ENCODE results near the gene MGAT2. TPM values are rescaled to one million over a fixed set of nuclear protein-coding genes. Genes with fewer than 3 reads are reported as not detected.

Gene MGAT2
- total RNA-seq: 10 to 100 TPM in 2 of 4 donors, 1 to 10 TPM in 2; 7.2 to 11.5 (median 9.6) TPM

DNA sequence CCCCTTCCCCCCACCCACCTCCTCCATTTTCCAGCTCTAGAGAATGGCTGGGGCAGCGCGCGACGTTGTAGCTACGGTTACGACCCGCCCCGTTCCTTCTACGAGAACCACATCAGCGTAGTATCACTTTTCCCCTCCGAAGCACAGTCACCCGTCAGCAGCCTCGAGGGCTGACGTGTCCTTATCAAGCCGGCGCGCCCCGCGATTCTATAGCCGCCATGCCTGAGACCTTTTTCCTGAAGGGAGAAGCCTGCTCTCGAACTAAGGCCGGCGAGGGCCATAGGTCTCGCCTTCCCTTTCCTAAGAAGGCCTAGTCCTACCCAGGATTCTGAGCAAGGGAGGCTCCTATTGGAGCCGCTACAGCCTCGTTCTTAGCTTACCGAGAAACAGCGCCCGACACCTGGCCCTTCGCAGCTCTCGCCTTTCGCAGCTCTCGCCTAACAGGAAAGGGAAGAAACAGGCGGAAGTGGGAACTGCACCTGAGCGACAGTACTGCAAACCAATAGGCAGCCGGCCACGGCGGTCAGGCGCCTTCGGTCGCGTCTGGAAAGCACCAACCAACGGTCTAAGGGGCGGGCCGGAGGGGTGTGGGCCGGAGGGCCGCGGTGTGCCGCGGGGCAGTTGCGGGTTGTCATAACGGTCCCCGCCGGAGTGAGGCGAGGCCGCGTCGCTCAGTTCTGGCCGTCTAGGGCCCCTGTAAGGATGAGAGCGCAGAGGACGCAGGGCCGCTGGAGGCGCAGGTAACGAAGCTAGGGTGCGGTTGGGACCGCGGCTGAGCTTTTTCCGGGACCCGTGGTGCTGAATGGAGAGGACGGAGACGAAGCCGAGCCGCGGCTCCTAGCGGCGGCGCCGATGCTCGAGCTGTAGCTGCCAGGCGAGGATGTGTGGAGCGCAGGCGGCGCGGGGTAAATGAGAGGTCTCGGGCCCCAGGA lies at the start of gene MGAT2, which contains the start of gene RPL36AL:
MGAT2 (plus strand) TSS at position 618 of the 932 bp plus-strand sequence. CDS start 470 bp downstream, outside the sequence.
RPL36AL (minus strand) TSS at position 445 of the 932 bp plus-strand sequence. CDS start 1,522 bp downstream, outside the sequence.
- in situ Hi-C loops (cut with MboI; ENCODE audit: low sequenced_read_pairs in 4 of 4) (no loop called here), intact Hi-C loops (cut with DNase I; ENCODE audit: low total_unique reads) (loop anchor here (1.0 kb wide), 3 partner anchors 14 to 34 kb away; partner anchors contain the start of genes LRR1 and RPS29)
- Histone ChIP-seq H3K36me3 (peaks cover 0 to 16% of the 10 kb centered on the region in 2 donors), H3K4me3 (peak within 1 kb of the TSS; percentile 78 to 98 (median 93)), H3K27me3 (no peaks in the 10 kb centered on the region), H3K27ac (peak within 1 kb of the TSS; percentile 94 to 99 (median 96)), H3K9me3 (no peaks in the 10 kb centered on the region), H3K4me1 (peaks cover 20 to 34% of the 10 kb centered on the region in 2 donors)
- TF ChIP-seq, protein P1, sequence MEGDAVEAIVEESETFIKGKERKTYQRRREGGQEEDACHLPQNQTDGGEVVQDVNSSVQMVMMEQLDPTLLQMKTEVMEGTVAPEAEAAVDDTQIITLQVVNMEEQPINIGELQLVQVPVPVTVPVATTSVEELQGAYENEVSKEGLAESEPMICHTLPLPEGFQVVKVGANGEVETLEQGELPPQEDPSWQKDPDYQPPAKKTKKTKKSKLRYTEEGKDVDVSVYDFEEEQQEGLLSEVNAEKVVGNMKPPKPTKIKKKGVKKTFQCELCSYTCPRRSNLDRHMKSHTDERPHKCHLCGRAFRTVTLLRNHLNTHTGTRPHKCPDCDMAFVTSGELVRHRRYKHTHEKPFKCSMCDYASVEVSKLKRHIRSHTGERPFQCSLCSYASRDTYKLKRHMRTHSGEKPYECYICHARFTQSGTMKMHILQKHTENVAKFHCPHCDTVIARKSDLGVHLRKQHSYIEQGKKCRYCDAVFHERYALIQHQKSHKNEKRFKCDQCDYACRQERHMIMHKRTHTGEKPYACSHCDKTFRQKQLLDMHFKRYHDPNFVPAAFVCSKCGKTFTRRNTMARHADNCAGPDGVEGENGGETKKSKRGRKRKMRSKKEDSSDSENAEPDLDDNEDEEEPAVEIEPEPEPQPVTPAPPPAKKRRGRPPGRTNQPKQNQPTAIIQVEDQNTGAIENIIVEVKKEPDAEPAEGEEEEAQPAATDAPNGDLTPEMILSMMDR (IDR thresholded peaks at IDR 0.05 in 4 of 5, conservative IDR thresholded peaks at IDR 0.05 in 1 of 5): peak; percentile 7 to 53 (median 38)
- TF ChIP-seq POLR2A (IDR thresholded peaks at IDR 0.05): peak; percentile 96 to 98
- DNase-seq (peak; percentile 99), ATAC-seq (peak; percentile 97)

DNA sequence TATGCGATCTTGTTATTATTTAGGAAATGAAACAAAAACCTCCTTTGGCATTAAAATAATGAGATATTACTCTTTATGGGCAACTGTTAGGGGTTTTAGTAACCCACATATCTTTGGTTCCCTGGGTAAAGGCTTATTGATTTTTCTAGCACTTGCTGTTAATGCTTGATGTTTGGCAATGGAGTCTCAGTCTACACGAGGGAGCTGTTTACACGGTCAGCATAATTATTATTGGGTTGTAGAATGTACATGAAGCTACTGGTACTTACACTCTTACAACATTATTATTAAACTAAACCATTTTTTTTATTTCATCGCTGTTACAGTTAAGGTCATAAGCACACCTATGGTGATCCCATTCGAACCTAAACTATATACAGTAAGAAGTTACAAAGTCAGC lies 46.6 kb upstream of the MGAT2 start:
- ATAC-seq (no peak), DNase-seq (no peak)
- in situ Hi-C loops (cut with MboI; ENCODE audit: low sequenced_read_pairs in 4 of 4) (no loop called here), intact Hi-C loops (cut with DNase I; ENCODE audit: low total_unique reads) (no loop called here)
- Histone ChIP-seq H3K4me3 (no peak overlapping the region), H3K27ac (no peak overlapping the region), H3K4me1 (peaks cover 3 to 10% of the 10 kb centered on the region in 2 donors), H3K36me3 (peaks cover 0 to 17% of the 10 kb centered on the region in 2 donors), H3K9me3 (no peaks in the 10 kb centered on the region), H3K27me3 (no peaks in the 10 kb centered on the region)
- TF ChIP-seq, protein P1 (IDR thresholded peaks at IDR 0.05 in 4 of 5, conservative IDR thresholded peaks at IDR 0.05 in 1 of 5): no peak
- TF ChIP-seq POLR2A (IDR thresholded peaks at IDR 0.05): no peak

DNA sequence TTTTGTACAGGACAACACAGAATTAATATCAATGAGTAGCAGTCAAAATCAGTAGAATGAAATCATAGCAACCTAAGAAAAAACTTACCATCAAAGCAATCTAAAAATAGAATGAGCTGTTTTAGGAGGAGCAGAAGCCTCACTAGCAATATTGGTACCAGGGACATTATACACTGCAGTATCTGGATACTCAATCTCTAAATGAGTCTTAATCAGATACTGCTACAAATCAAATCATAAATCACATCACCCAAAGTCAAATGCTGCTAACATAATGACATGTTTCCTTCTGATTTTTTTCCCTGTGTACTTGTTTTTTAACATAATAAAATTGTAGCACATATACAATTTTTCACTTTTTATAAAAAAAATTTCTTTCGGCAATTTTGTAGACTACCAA lies 42.5 kb upstream of the MGAT2 start:
- H3K27me3 ChIP-seq: no peaks in the 10 kb centered on the region
- peaks cover 15 to 21% of the 10 kb centered on the region in 2 donors for H3K4me1 ChIP-seq
- peaks cover 0 to 27% of the 10 kb centered on the region in 2 donors for H3K36me3 ChIP-seq
- no peaks in the 10 kb centered on the region for H3K9me3 ChIP-seq
- no peak for TF ChIP-seq POLR2A (IDR thresholded peaks at IDR 0.05)
- TF ChIP-seq, protein P1 (IDR thresholded peaks at IDR 0.05 in 4 of 5, conservative IDR thresholded peaks at IDR 0.05 in 1 of 5): no peak
- no peak overlapping the region for H3K27ac ChIP-seq
- intact Hi-C loops (cut with DNase I; ENCODE audit: low total_unique reads): no loop called here
- H3K4me3 ChIP-seq: no peak overlapping the region
- DNase-seq (no peak), ATAC-seq (no peak)
- in situ Hi-C loops (cut with MboI; ENCODE audit: low sequenced_read_pairs in 4 of 4): no loop called here

DNA sequence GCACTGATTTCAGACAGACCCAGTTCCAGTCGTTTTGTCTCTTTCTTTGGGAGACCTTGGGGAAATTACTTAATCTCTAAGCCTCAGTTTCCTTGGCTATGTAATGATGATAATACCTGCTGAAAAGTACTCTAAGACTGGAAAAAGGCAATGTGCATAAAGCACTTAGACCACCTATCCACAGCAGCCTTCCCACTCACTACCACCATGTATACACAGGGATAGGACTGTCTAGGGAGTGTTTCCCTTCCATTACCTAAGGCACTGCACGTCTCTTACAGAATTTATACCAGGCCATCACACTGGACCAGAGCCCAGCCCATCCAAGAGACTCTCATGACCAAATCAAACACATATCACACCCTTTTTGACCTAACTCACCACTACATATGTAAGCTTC lies 40.8 kb upstream of the MGAT2 start:
- peaks cover 0 to 44% of the 10 kb centered on the region in 2 donors for H3K36me3 ChIP-seq
- peaks cover 30 to 31% of the 10 kb centered on the region in 2 donors for H3K4me1 ChIP-seq
- intact Hi-C loops (cut with DNase I; ENCODE audit: low total_unique reads) (no loop called here), in situ Hi-C loops (cut with MboI; ENCODE audit: low sequenced_read_pairs in 4 of 4) (loop anchor here in 1 of 4 donors (10.0 kb wide), 1 partner anchor 55 kb away; the partner anchor contains the start of gene DNAAF2)
- no peak for TF ChIP-seq POLR2A (IDR thresholded peaks at IDR 0.05)
- TF ChIP-seq, protein P1 (IDR thresholded peaks at IDR 0.05 in 4 of 5, conservative IDR thresholded peaks at IDR 0.05 in 1 of 5): no peak
- H3K27ac ChIP-seq: no peak overlapping the region
- H3K4me3 ChIP-seq: no peak overlapping the region
- DNase-seq (no peak), ATAC-seq (no peak)
- H3K27me3 ChIP-seq: no peaks in the 10 kb centered on the region
- no peaks in the 10 kb centered on the region for H3K9me3 ChIP-seq
